ENCODE data around the gene RIC8A. TPM values are rescaled to one million over a fixed set of nuclear protein-coding genes. Genes with fewer than 3 reads are reported as not detected.

The RIC8A gene
- total and polyA plus RNA-seq, 10 of the 15 experiments (the other 5 are each of a cell fraction or from before 2014, with no cell fraction given) = 10.4 to 157 (median 81.4) TPM

DNA sequence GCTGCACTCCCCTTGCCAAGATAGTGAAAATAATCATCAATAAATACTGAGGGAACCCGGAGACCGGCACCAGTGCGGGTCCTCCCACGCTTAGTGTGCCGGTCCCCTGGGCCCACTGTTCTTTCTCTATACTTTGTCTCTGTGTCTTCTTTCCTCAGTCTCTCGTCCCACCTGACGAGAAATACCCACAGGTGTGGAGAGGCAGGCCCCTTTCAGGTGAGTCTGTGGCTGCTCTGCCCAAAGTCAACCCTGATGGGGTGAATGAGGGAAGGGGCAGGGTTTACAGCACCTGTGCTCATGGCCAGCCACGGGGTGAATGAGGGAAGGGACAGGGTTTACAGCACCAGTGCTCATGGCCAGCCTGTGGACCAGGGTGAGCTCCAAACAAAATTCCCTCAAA is 5.0 kb upstream of the RIC8A start:
- ChIA-PET RAD21 (ENCODE audit: unreplicated experiment) (no interaction called here), SMC1A (ENCODE audit: uncharacterized antibody, unreplicated experiment) (no interaction called here), POLR2A (no interaction called here), CTCF (interaction anchor here (0.6 kb wide), 1 partner anchor 61 kb away, joined by 3 read pairs; no protein-coding TSS in a partner anchor)
- WGBS (ENCODE audit: insufficient coverage, insufficient replicate concordance, low lambda C conversion rate, missing lambda C conversion rate) = 68% methylated on average over 8 of the region's 8 CpGs
- Histone ChIP-seq H3K4me1 (ENCODE audit: control insufficient read depth, insufficient read depth, low read length) (peaks cover 12% of the 10 kb centered on the region), H2AFZ (ENCODE audit: control insufficient read depth, low read depth, low read length) (no peak overlapping the region), H3K9ac (ENCODE audit: control insufficient read depth, insufficient read depth, low read length) (no peak overlapping the region), H3K4me3 (no peak overlapping the region), H3K9me3 (replicated peaks; ENCODE audit: control insufficient read depth, insufficient read depth, low read length) (no peaks in the 10 kb centered on the region), H3K36me3 (ENCODE audit: control insufficient read depth in 2 of 2, insufficient read depth in 2 of 2, low read length in 1 of 2) (peaks cover 4 to 21% of the 10 kb centered on the region in 2 experiments), H4K20me1 (ENCODE audit: control insufficient read depth, insufficient read depth) (peaks cover 11% of the 10 kb centered on the region), H3K79me2 (ENCODE audit: control insufficient read depth, insufficient read depth, low read length) (peaks cover 27% of the 10 kb centered on the region), H3K27me3 (replicated peaks in 1 of 2; ENCODE audit: control insufficient read depth in 2 of 2, insufficient read depth in 2 of 2, low read length in 1 of 2) (no peaks in the 10 kb centered on the region), H3K4me2 (ENCODE audit: control insufficient read depth, insufficient read depth) (no peak overlapping the region), H3K27ac (ENCODE audit: control insufficient read depth, insufficient read depth) (no peak overlapping the region)
- intact Hi-C loops (cut with micrococcal nuclease; ENCODE audit: unreplicated experiment) (loop anchor here (10.0 kb wide), 1 partner anchor 242 kb away; the partner anchor contains the start of gene ANO9), in situ Hi-C loops (cut with MboI) (loop anchor here (10.0 kb wide), 1 partner anchor 162 kb away; the partner anchor contains the start of gene B4GALNT4)
- DNase-seq (ENCODE audit: low read depth, low spot score) = no peak
- no peak for FAIRE-seq
- no peak for ATAC-seq
- BruUV-seq (replicated peaks) = no TSS peak
- TF ChIP-seq RBBP5 (conservative IDR thresholded peaks at IDR 0.05) = no peak
- TF ChIP-seq, protein P1, sequence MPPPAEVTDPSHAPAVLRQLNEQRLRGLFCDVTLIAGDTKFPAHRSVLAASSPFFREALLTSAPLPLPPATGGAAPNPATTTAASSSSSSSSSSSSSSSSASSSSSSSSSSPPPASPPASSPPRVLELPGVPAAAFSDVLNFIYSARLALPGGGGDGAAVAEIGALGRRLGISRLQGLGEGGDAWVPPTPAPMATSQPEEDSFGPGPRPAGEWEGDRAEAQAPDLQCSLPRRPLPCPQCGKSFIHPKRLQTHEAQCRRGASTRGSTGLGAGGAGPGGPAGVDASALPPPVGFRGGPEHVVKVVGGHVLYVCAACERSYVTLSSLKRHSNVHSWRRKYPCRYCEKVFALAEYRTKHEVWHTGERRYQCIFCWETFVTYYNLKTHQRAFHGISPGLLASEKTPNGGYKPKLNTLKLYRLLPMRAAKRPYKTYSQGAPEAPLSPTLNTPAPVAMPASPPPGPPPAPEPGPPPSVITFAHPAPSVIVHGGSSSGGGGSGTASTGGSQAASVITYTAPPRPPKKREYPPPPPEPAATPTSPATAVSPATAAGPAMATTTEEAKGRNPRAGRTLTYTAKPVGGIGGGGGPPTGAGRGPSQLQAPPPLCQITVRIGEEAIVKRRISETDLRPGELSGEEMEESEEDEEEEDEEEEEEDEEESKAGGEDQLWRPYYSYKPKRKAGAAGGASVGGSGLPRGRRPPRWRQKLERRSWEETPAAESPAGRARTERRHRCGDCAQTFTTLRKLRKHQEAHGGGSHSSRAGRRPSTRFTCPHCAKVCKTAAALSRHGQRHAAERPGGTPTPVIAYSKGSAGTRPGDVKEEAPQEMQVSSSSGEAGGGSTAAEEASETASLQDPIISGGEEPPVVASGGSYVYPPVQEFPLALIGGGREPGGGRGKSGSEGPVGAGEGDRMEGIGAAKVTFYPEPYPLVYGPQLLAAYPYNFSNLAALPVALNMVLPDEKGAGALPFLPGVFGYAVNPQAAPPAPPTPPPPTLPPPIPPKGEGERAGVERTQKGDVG (CRISPR knock-in tag; IDR thresholded peaks at IDR 0.05) = no peak
- no peak for TF ChIP-seq SIX5 (IDR thresholded peaks at IDR 0.05; ENCODE audit: low read depth, low read length, severe bottlenecking)
- TF ChIP-seq, protein P2, sequence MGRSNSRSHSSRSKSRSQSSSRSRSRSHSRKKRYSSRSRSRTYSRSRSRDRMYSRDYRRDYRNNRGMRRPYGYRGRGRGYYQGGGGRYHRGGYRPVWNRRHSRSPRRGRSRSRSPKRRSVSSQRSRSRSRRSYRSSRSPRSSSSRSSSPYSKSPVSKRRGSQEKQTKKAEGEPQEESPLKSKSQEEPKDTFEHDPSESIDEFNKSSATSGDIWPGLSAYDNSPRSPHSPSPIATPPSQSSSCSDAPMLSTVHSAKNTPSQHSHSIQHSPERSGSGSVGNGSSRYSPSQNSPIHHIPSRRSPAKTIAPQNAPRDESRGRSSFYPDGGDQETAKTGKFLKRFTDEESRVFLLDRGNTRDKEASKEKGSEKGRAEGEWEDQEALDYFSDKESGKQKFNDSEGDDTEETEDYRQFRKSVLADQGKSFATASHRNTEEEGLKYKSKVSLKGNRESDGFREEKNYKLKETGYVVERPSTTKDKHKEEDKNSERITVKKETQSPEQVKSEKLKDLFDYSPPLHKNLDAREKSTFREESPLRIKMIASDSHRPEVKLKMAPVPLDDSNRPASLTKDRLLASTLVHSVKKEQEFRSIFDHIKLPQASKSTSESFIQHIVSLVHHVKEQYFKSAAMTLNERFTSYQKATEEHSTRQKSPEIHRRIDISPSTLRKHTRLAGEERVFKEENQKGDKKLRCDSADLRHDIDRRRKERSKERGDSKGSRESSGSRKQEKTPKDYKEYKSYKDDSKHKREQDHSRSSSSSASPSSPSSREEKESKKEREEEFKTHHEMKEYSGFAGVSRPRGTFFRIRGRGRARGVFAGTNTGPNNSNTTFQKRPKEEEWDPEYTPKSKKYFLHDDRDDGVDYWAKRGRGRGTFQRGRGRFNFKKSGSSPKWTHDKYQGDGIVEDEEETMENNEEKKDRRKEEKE (IDR thresholded peaks at IDR 0.05) = no peak
- TF ChIP-seq, protein P3, sequence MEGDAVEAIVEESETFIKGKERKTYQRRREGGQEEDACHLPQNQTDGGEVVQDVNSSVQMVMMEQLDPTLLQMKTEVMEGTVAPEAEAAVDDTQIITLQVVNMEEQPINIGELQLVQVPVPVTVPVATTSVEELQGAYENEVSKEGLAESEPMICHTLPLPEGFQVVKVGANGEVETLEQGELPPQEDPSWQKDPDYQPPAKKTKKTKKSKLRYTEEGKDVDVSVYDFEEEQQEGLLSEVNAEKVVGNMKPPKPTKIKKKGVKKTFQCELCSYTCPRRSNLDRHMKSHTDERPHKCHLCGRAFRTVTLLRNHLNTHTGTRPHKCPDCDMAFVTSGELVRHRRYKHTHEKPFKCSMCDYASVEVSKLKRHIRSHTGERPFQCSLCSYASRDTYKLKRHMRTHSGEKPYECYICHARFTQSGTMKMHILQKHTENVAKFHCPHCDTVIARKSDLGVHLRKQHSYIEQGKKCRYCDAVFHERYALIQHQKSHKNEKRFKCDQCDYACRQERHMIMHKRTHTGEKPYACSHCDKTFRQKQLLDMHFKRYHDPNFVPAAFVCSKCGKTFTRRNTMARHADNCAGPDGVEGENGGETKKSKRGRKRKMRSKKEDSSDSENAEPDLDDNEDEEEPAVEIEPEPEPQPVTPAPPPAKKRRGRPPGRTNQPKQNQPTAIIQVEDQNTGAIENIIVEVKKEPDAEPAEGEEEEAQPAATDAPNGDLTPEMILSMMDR (IDR thresholded peaks at IDR 0.05 in 2 of 3, conservative IDR thresholded peaks at IDR 0.05 in 1 of 3; ENCODE audit: control insufficient read depth in 2 of 3, extremely low read depth in 1 of 3, insufficient read depth in 1 of 3, low read depth in 3 of 3, low read length in 3 of 3) = no peak
- TF ChIP-seq RAD51 (IDR thresholded peaks at IDR 0.05) = no peak
- TF ChIP-seq DPF2 (IDR thresholded peaks at IDR 0.05) = no peak
- TF ChIP-seq TCF7 (IDR thresholded peaks at IDR 0.05; ENCODE audit: borderline replicate concordance) = no peak
- no peak for TF ChIP-seq POU2F2 (IDR thresholded peaks at IDR 0.05; ENCODE audit: borderline replicate concordance, low read depth, low read length)
- no peak for TF ChIP-seq HDAC6 (IDR thresholded peaks at IDR 0.05; ENCODE audit: unreplicated experiment)
- TF ChIP-seq, protein P4, sequence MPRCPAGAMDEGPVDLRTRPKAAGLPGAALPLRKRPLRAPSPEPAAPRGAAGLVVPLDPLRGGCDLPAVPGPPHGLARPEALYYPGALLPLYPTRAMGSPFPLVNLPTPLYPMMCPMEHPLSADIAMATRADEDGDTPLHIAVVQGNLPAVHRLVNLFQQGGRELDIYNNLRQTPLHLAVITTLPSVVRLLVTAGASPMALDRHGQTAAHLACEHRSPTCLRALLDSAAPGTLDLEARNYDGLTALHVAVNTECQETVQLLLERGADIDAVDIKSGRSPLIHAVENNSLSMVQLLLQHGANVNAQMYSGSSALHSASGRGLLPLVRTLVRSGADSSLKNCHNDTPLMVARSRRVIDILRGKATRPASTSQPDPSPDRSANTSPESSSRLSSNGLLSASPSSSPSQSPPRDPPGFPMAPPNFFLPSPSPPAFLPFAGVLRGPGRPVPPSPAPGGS (IDR thresholded peaks at IDR 0.05; ENCODE audit: borderline replicate concordance, insufficient read depth, low read depth, low read length, poor library complexity, severe bottlenecking) = no peak
- TF ChIP-seq BMI1 (IDR thresholded peaks at IDR 0.05; ENCODE audit: borderline replicate concordance) = no peak
- no peak for TF ChIP-seq TARDBP (IDR thresholded peaks at IDR 0.05; ENCODE audit: borderline replicate concordance)
- TF ChIP-seq NFIC (IDR thresholded peaks at IDR 0.05; ENCODE audit: low read depth, low read length) = no peak
